IPS-18a (cell line): Measurements from ENCODE around the gene ATG2B.
"Not testable (repeated sequence)": the region's sequence is repeated elsewhere in the genome, so short reads cannot be mapped to it uniquely, and the experiment has no call there.

Experiments used
- H3K27ac ChIP-seq: one replicate; pipeline ENCODE4 v1.5.1; 2013; ENCODE audit warnings: low read length
- H3K27me3 ChIP-seq: one replicate; pipeline ENCODE4 v1.6.1; 2013; ENCODE audit warnings: mild to moderate bottlenecking, low read length; ENCODE audit not compliant: control insufficient read depth, insufficient read depth
- H3K36me3 ChIP-seq: one replicate; pipeline ENCODE4 v1.6.1; 2013; ENCODE audit warnings: low read depth, low read length; ENCODE audit not compliant: control insufficient read depth
- H3K4me1 ChIP-seq: one replicate; pipeline ENCODE4 v1.6.1; 2013; ENCODE audit warnings: low read depth, low read length; ENCODE audit not compliant: control insufficient read depth
- H3K4me3 ChIP-seq: one replicate; pipeline ENCODE4 v1.5.1; 2013; ENCODE audit warnings: low read length
- H3K9ac ChIP-seq: one replicate; pipeline ENCODE4 v1.6.1; 2013; ENCODE audit warnings: mild to moderate bottlenecking, low read length, moderate library complexity
- H3K9me3 ChIP-seq: one replicate; pipeline ENCODE4 v1.6.1; 2013; ENCODE audit warnings: low read depth, low read length; ENCODE audit not compliant: control insufficient read depth

The ATG2B gene

GRCh38 chr14:96246539-96246847 lies 116.6 kb downstream of the ATG2B start:
- H3K27ac ChIP-seq = no peak overlapping the region
- H3K4me1 ChIP-seq = peaks cover 9% of the 10 kb centered on the region

GRCh38 chr14:96245710-96246538 lies 117.2 kb downstream of the ATG2B start:
- no peak overlapping the region for H3K9ac ChIP-seq
- H3K27ac ChIP-seq = no peak overlapping the region

More at GRCh38 chr14:96246539-96246847, 116.6 kb downstream of the ATG2B start:
- no peaks in the 10 kb centered on the region for H3K9me3 ChIP-seq
- H3K36me3 ChIP-seq = no peaks in the 10 kb centered on the region
- H3K9ac ChIP-seq = no peak overlapping the region
- H3K4me3 ChIP-seq = no peak overlapping the region
- H3K27me3 ChIP-seq = no peaks in the 10 kb centered on the region

GRCh38 chr14:96245074-96245473 lies 118.1 kb downstream of the ATG2B start:
- H3K9me3 ChIP-seq, H3K9ac ChIP-seq, H3K27me3 ChIP-seq, H3K36me3 ChIP-seq, H3K27ac ChIP-seq, H3K4me3 ChIP-seq, H3K4me1 ChIP-seq: not testable (repeated sequence)

More at GRCh38 chr14:96245710-96246538, 117.2 kb downstream of the ATG2B start:
- Histone ChIP-seq H3K4me3 (no peak overlapping the region), H3K4me1 (peaks cover 7% of the 10 kb centered on the region), H3K9me3 (no peaks in the 10 kb centered on the region), H3K36me3 (no peaks in the 10 kb centered on the region), H3K27me3 (no peaks in the 10 kb centered on the region)

GRCh38 chr14:96243785-96244184 lies 119.4 kb downstream of the ATG2B start:
- no peaks in the 10 kb centered on the region for H3K9me3 ChIP-seq
- no peaks in the 10 kb centered on the region for H3K27me3 ChIP-seq
- no peaks in the 10 kb centered on the region for H3K36me3 ChIP-seq
- H3K27ac ChIP-seq = no peak overlapping the region
- H3K9ac ChIP-seq = no peak overlapping the region
- H3K4me1 ChIP-seq = no peaks in the 10 kb centered on the region
- no peak overlapping the region for H3K4me3 ChIP-seq

- Histone ChIP-seq H3K4me1 (no peaks in the 10 kb centered on the region), H3K27ac (no peak overlapping the region), H3K9ac (no peak overlapping the region), H3K36me3 (no peaks in the 10 kb centered on the region), H3K4me3 (no peak overlapping the region), H3K27me3 (no peaks in the 10 kb centered on the region), H3K9me3 (no peaks in the 10 kb centered on the region)
Measured at GRCh38 chr14:96242126-96242525, 121.0 kb downstream of the ATG2B start.

- H3K27me3 ChIP-seq = no peaks in the 10 kb centered on the region
- H3K36me3 ChIP-seq = no peaks in the 10 kb centered on the region
- H3K27ac ChIP-seq = no peak overlapping the region
- no peaks in the 10 kb centered on the region for H3K4me1 ChIP-seq
- H3K4me3 ChIP-seq = no peak overlapping the region
- no peak overlapping the region for H3K9ac ChIP-seq
- H3K9me3 ChIP-seq = no peaks in the 10 kb centered on the region
Measured at GRCh38 chr14:96240641-96241040, 122.5 kb downstream of the ATG2B start.

- Histone ChIP-seq H3K4me1 (no peaks in the 10 kb centered on the region), H3K9me3 (no peaks in the 10 kb centered on the region), H3K4me3 (no peak overlapping the region), H3K27me3 (no peaks in the 10 kb centered on the region), H3K27ac (no peak overlapping the region), H3K9ac (no peak overlapping the region), H3K36me3 (no peaks in the 10 kb centered on the region)
Measured at GRCh38 chr14:96239711-96240141, 123.4 kb downstream of the ATG2B start.

- no peaks in the 10 kb centered on the region for H3K4me1 ChIP-seq
- H3K9ac ChIP-seq = no peak overlapping the region
- no peaks in the 10 kb centered on the region for H3K36me3 ChIP-seq
- H3K27me3 ChIP-seq = no peaks in the 10 kb centered on the region
- H3K4me3 ChIP-seq = no peak overlapping the region
- H3K9me3 ChIP-seq = no peaks in the 10 kb centered on the region
- no peak overlapping the region for H3K27ac ChIP-seq
Measured at GRCh38 chr14:96238676-96239265, 124.4 kb downstream of the ATG2B start.

GRCh38 chr14:96237641-96238040 lies 125.5 kb downstream of the ATG2B start:
- H3K4me3 ChIP-seq = no peak overlapping the region
- no peaks in the 10 kb centered on the region for H3K4me1 ChIP-seq
- no peaks in the 10 kb centered on the region for H3K36me3 ChIP-seq
- no peaks in the 10 kb centered on the region for H3K27me3 ChIP-seq
- H3K27ac ChIP-seq = no peak overlapping the region
- no peaks in the 10 kb centered on the region for H3K9me3 ChIP-seq
- no peak overlapping the region for H3K9ac ChIP-seq

- Histone ChIP-seq H3K4me1 (no peaks in the 10 kb centered on the region), H3K27ac (no peak overlapping the region), H3K36me3 (no peaks in the 10 kb centered on the region), H3K9me3 (no peaks in the 10 kb centered on the region), H3K4me3 (no peak overlapping the region), H3K27me3 (no peaks in the 10 kb centered on the region), H3K9ac (no peak overlapping the region)
Measured at GRCh38 chr14:96235426-96235825, 127.7 kb downstream of the ATG2B start.

- H3K27ac ChIP-seq = no peak overlapping the region
- no peak overlapping the region for H3K9ac ChIP-seq
- no peaks in the 10 kb centered on the region for H3K36me3 ChIP-seq
- no peak overlapping the region for H3K4me3 ChIP-seq
- H3K27me3 ChIP-seq = no peaks in the 10 kb centered on the region
- no peaks in the 10 kb centered on the region for H3K9me3 ChIP-seq
- H3K4me1 ChIP-seq = no peaks in the 10 kb centered on the region
Measured at GRCh38 chr14:96233661-96234060, 129.5 kb downstream of the ATG2B start.

- H3K36me3 ChIP-seq = no peaks in the 10 kb centered on the region
- H3K4me3 ChIP-seq = no peak overlapping the region
- no peak overlapping the region for H3K27ac ChIP-seq
- no peaks in the 10 kb centered on the region for H3K9me3 ChIP-seq
- no peak overlapping the region for H3K9ac ChIP-seq
- H3K4me1 ChIP-seq = no peaks in the 10 kb centered on the region
- H3K27me3 ChIP-seq = no peaks in the 10 kb centered on the region
Measured at GRCh38 chr14:96232506-96232905, 130.6 kb downstream of the ATG2B start.
